GM10847 (cell line): Measurements from ENCODE around the gene C5.

Experiments used
- POLR2A ChIP-seq: IDR thresholded peaks from 2 replicates; pipeline ENCODE4 v1.6.1; 2011; ENCODE audit not compliant: insufficient read length; ENCODE audit errors: extremely low read depth

The C5 gene

GRCh38 chr9:120965344-120966012 is 84.6 kb downstream of the C5 start:
- TF ChIP-seq POLR2A: no peak

- no peak for TF ChIP-seq POLR2A
These were observed 88.1 kb downstream of the C5 start for GRCh38 chr9:120961936-120962335.

- no peak for TF ChIP-seq POLR2A
These were observed 90.1 kb downstream of the C5 start for GRCh38 chr9:120960001-120960400.

- TF ChIP-seq POLR2A: no peak
These were observed 93.2 kb downstream of the C5 start for GRCh38 chr9:120956862-120957261.

GRCh38 chr9:120951960-120952618 is 98.0 kb downstream of the C5 start:
- no peak for TF ChIP-seq POLR2A

GRCh38 chr9:120950421-120951388 is 99.4 kb downstream of the C5 start:
- no peak for TF ChIP-seq POLR2A

- no peak for TF ChIP-seq POLR2A
These were observed 100.8 kb downstream of the C5 start for GRCh38 chr9:120949290-120949689.

- no peak for TF ChIP-seq POLR2A
These were observed 101.3 kb downstream of the C5 start for GRCh38 chr9:120948824-120949223.

- TF ChIP-seq POLR2A: no peak
These were observed 102.9 kb downstream of the C5 start for GRCh38 chr9:120947222-120947621.

GRCh38 chr9:120946259-120946658 is 103.8 kb downstream of the C5 start:
- no peak for TF ChIP-seq POLR2A

- TF ChIP-seq POLR2A: no peak
These were observed 105.1 kb downstream of the C5 start for GRCh38 chr9:120944948-120945347.

- no peak for TF ChIP-seq POLR2A
These were observed 105.6 kb downstream of the C5 start for GRCh38 chr9:120944434-120944843.

- no peak for TF ChIP-seq POLR2A
These were observed 107.7 kb downstream of the C5 start for GRCh38 chr9:120942186-120943001.

GRCh38 chr9:120941046-120941770 is 108.9 kb downstream of the C5 start:
- TF ChIP-seq POLR2A: no peak

GRCh38 chr9:120940573-120940972 is 109.5 kb downstream of the C5 start:
- TF ChIP-seq POLR2A: no peak

- TF ChIP-seq POLR2A: no peak
These were observed 111.2 kb downstream of the C5 start for GRCh38 chr9:120938851-120939250.
